MM.1S (cell line): ENCODE measurements around the gene PIGU.

Experiments
- CTCF ChIP-seq: fragments of 300-600 bp; sonication (generic); IDR thresholded peaks from 2 replicates; pipeline ENCODE4 v1.5.1; 2016; ENCODE audit warnings: antibody characterized with exemption, low read length, mixed read lengths
- EZH2 ChIP-seq: fragments of 300-600 bp; sonication (generic); optimal IDR thresholded peaks from 2 replicates; pipeline ENCODE3; 2017; ENCODE audit warnings: low read depth, mild to moderate bottlenecking, antibody characterized with exemption, low read length, mixed read lengths
- EZH2phosphoT487 ChIP-seq: fragments of 300-600 bp; sonication (generic); IDR thresholded peaks from 2 replicates; pipeline ENCODE4 v1.6.1; 2018; ENCODE audit warnings: antibody characterized with exemption, low read length

GRCh38 chr20:34638532-34638931 lies 38.4 kb downstream of the PIGU start:
- TF ChIP-seq CTCF (no peak), EZH2phosphoT487 (no peak), EZH2 (no peak)
